Uterus (tissue), 2 donors: Measurements from ENCODE around the gene XYLT1.

Source experiments
- CTCF ChIP-seq, 4 experiments: fragments of 200-600 bp in 2 of 4; fragments of 450-650 bp in 2 of 4; sonication (generic) in 2 of 4; IDR thresholded peaks; one replicate each; pipeline ENCODE4 v1.5.1; 2016 to 2019; ENCODE audit warnings: antibody characterized with exemption in 4 of 4, mild to moderate bottlenecking in 2 of 4, moderate library complexity in 1 of 4
- POLR2A ChIP-seq, 2 donors: fragments of 450-650 bp; IDR thresholded peaks; one replicate each; pipeline ENCODE4 v1.6.1; 2016; ENCODE audit warnings: antibody characterized with exemption in 2 of 2, mild to moderate bottlenecking in 1 of 2, moderate library complexity in 1 of 2

GRCh38 chr16:17289674-17290635, 180.8 kb downstream of the XYLT1 start:
- no peak for TF ChIP-seq POLR2A (IDR thresholded peaks at IDR 0.05)
- no peak for TF ChIP-seq CTCF (IDR thresholded peaks at IDR 0.05)
